Adipose tissue (tissue), 3 donors: Measurements from ENCODE around the gene RPRML. TPM values are rescaled to one million over a fixed set of nuclear protein-coding genes. Genes with fewer than 3 reads are reported as not detected.
"Not testable (repeated sequence)": the region's sequence is repeated elsewhere in the genome, so short reads cannot be mapped to it uniquely, and the experiment has no call there.

Experiments used
- H3K27ac ChIP-seq: one replicate; pipeline ENCODE4 v1.5.1; 2013; ENCODE audit warnings: low read depth, low read length
- WGBS, 3 donors: extraction: QIAGEN DNeasy Blood & Tissue Kit; methylation state at CpG; one replicate each; pipeline ENCODE4 v1.1.7; 2013; 5-methylcytosine and 5-hydroxymethylcytosine counted together
- polyA plus RNA-seq, 3 donors: library from polyadenylated mRNA; stranded (reverse); fragments of 200-250 nt; gene quantifications; one replicate each; pipeline ENCODE4 v1.2.3, GENCODE V29; 2013
- donor health status: healthy with polysubstance abuse.
- donor health status: Bipolar disorder and iron deficiency.
- donor health status: healthy.

RPRML gene
- polyA plus RNA-seq, 3 donors, result 0.15 to 0.24 TPM; not detected in 1

GRCh38 chr17:46977750-46978488 lies 1.1 kb downstream of the RPRML start:
- WGBS, 3 donors, result 16 to 24% (median 22%) methylated on average over 35 to 36 of the region's 36 CpGs
- no peak overlapping the region for H3K27ac ChIP-seq

GRCh38 chr17:46977348-46977747 lies 1.7 kb downstream of the RPRML start:
- 46 to 56% (median 50%) methylated on average over 7 of the region's 7 CpGs for WGBS, 3 donors
- H3K27ac ChIP-seq, result no peak overlapping the region

GRCh38 chr17:46976626-46977270 lies 2.3 kb downstream of the RPRML start:
- WGBS, 3 donors, result 67 to 73% (median 73%) methylated on average over 14 of the region's 14 CpGs
- no peak overlapping the region for H3K27ac ChIP-seq

- 75 to 82% (median 79%) methylated on average over 4 of the region's 4 CpGs for WGBS, 3 donors
- no peak overlapping the region for H3K27ac ChIP-seq
Measured at GRCh38 chr17:46975287-46975686, 3.8 kb downstream of the RPRML start.

- no peak overlapping the region for H3K27ac ChIP-seq
- WGBS, 3 donors, result 75 to 83% (median 76%) methylated on average over 11 of the region's 11 CpGs
Measured at GRCh38 chr17:46974086-46974485, 5.0 kb downstream of the RPRML start.

- H3K27ac ChIP-seq, result no peak overlapping the region
- WGBS, 3 donors, result 40 to 76% (median 72%) methylated on average over 6 of the region's 6 CpGs
Measured at GRCh38 chr17:46972346-46972745, 6.7 kb downstream of the RPRML start.

GRCh38 chr17:46971647-46972300 lies 7.3 kb downstream of the RPRML start:
- H3K27ac ChIP-seq, result no peak overlapping the region
- 78 to 80% (median 78%) methylated on average over 10 of the region's 10 CpGs for WGBS, 3 donors

GRCh38 chr17:46968896-46969295 lies 10.2 kb downstream of the RPRML start:
- WGBS, 3 donors, result 92 to 94% (median 93%) methylated on average over 8 of the region's 8 CpGs
- no peak overlapping the region for H3K27ac ChIP-seq

- no peak overlapping the region for H3K27ac ChIP-seq
- 83 to 90% (median 86%) methylated on average over 6 of the region's 6 CpGs for WGBS, 3 donors
Measured at GRCh38 chr17:46968224-46968834, 10.7 kb downstream of the RPRML start.

- 77 to 83% (median 80%) methylated on average over 9 of the region's 9 CpGs for WGBS, 3 donors
- H3K27ac ChIP-seq, result no peak overlapping the region
Measured at GRCh38 chr17:46964315-46965265, 14.5 kb downstream of the RPRML start.

GRCh38 chr17:46963571-46963970 lies 15.5 kb downstream of the RPRML start:
- no peak overlapping the region for H3K27ac ChIP-seq
- 83 to 90% (median 86%) methylated on average over 2 of the region's 2 CpGs for whole genome bisulfite sequencing, 3 donors

- H3K27ac ChIP-seq, result no peak overlapping the region
- WGBS, 3 donors, result 12 to 28% (median 21%) methylated on average over 1 of the region's 1 CpG
Measured at GRCh38 chr17:46962374-46962790, 16.7 kb downstream of the RPRML start.

GRCh38 chr17:46960152-46960551 lies 18.9 kb downstream of the RPRML start:
- WGBS, 3 donors, result 44 to 46% (median 45%) methylated on average over 2 of the region's 2 CpGs

GRCh38 chr17:46958041-46958591 lies 20.9 kb downstream of the RPRML start:
- no peak overlapping the region for H3K27ac ChIP-seq
- WGBS, 3 donors, result 46 to 68% (median 52%) methylated on average over 8 of the region's 8 CpGs

More at GRCh38 chr17:46960152-46960551, 18.9 kb downstream of the RPRML start:
- no peak overlapping the region for H3K27ac ChIP-seq

GRCh38 chr17:46953191-46953590 lies 25.9 kb downstream of the RPRML start:
- not testable (repeated sequence) for H3K27ac ChIP-seq
- 74 to 81% (median 74%) methylated on average over 2 of the region's 4 CpGs for WGBS, 3 donors

- WGBS, 3 donors, result 67 to 79% (median 77%) methylated on average over 9 of the region's 9 CpGs
- H3K27ac ChIP-seq, result no peak overlapping the region
Measured at GRCh38 chr17:46952115-46952514, 26.9 kb downstream of the RPRML start.

- no peak overlapping the region for H3K27ac ChIP-seq
- 17 to 34% (median 19%) methylated on average over 5 of the region's 5 CpGs for WGBS, 3 donors
Measured at GRCh38 chr17:46951706-46952105, 27.3 kb downstream of the RPRML start.
